Stimulated activated CD8-positive, alpha-beta memory T cell treated with anti-CD3 and anti-CD28 coated beads, Interleukin-12 subunit alpha, Interleukin-12 subunit beta, amount 100 ng/mL, for 24 hours (primary cell): ENCODE data around the gene CPEB3.
"Not testable (repeated sequence)": the region's sequence is repeated elsewhere in the genome, so short reads cannot be mapped to it uniquely, and the experiment has no call there.

Source experiments
- DNase-seq: peaks from one replicate; pipeline ENCODE4 v3.0.0-alpha.2; 2020; ENCODE audit errors: extremely low read depth

The CPEB3 gene

DNA sequence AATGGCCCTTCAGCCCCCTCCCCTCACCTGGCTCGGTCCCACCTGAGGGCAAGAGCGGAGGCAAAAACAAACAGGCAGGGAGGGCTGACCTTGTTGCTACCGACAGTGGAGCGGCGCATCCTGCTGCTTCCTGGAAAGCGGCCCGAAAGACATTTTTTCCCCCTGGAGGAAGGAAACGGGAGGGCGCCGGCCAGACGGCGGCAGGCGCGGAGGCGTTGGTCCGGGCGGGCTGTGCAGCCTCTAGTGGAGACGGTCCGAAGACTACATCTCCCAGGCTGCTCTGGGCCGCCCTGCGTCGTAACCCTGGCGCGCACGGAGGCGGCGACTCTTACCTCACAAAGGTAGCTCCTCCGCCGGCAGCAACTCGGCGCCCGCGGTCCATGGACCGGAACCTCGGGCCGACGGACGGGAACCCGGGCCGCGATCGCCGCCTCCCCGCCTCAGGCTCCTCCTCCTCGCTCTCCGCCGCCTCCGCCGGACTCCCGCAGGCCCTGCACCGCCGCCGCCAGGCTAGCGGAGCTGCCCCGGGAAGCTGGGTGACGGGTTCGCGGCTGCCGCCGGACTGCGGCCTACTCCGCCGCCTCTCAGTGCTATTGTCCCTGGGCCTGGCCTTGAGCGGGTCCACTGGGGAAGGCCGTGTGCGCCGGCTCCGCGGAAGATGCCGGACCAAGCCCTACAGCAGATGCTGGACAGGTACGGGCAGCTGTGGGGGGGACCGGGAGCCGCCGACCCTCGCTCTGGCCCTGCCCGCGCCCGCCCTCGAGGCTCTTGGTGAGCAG lies at the start of gene CPEB3, which contains the start of gene MARCHF5:
Gene CPEB3, minus strand, starts transcription at position 242 of the 779 bp plus-strand sequence. CDS start 50,728 bp downstream, outside the sequence.
Gene MARCHF5, plus strand, starts transcription at position 331 of the 779 bp plus-strand sequence. Its CDS starts 328 bp downstream, at position 659.
- DNase-seq, result peak; percentile 79

DNA sequence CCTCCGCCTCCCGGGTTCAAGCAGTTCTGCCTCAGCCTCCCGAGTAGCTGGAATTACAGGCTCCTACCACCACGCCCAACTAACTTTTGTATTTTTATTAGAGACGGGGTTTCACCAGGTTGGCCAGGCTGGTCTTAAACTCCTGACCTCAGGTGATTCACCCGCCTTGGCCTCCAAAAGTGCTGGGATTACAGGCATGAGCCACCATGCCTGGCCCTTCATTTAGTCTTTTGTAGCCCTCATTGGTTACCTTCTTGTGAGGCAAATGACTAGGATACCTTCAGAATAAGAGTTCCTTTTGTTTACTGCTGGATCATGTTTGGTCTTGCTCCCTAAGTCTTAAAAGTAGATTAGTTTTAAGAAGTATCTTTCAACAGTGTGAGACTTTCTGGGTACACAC lies 39.0 kb upstream of the CPEB3 start:
- not testable (repeated sequence) for DNase-seq

DNA sequence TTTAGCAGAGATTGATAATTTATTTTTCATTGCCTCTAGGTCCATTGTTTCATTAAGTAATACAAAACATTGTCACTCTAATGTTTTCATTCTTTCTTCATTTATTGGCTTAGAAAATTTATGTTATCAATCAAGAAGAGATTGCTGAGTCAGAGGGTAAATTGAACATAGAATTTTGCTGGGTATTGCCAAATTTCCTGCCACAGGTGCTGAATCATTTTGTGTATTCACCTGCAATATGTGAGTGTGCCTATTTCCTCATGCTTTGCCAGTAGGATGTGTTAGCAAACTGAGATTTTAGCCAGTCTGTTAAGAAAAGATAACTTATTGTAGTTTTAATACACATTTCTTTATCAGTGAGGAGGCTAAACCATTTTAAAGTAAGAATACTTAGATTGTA lies 38.1 kb upstream of the CPEB3 start:
- no peak for DNase-seq

DNA sequence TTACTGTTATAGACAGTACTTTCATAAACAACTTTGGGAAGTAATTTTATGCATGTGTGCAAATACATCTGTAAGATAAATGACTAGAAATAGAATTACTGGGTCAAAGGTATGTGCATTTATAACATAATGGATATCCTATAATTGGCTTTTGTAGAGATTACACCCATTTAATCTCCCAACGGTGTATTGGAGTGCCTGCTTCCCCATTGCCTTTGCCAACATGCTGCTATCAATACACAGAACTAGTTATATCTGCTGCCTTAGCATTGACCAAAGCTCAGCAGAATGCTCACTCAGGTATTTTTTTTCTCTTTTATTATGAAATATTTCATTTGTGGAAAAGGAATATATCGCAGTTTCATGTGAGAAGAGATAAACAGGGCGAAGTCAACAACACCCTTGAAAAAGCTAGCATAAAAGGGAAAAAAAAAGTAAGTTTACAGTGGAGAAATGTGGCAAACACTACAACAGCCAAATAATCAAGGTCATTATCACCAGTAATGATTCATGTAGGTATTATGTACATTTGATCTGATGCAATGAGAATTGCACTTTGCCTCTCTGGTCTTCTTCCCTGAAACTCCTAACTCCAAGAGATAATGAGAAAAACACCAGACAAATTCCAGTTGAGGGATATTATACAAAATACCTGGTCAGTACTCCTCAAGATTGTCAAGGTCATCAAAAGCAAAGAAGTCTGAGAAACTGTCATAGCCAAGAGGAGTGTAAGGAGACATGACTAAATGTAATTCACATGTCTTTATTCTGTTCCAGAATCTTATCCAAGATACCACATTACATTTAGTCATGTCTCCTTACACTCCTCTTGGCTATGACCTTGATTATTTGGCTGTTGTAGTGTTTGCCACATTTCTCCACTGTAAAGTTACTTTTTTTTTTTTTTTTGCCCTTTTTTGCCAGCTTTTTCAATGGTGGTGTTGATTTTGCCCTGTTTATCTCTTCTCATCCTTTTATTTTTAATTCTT lies 36.9 kb upstream of the CPEB3 start:
- DNase-seq, result no peak

DNA sequence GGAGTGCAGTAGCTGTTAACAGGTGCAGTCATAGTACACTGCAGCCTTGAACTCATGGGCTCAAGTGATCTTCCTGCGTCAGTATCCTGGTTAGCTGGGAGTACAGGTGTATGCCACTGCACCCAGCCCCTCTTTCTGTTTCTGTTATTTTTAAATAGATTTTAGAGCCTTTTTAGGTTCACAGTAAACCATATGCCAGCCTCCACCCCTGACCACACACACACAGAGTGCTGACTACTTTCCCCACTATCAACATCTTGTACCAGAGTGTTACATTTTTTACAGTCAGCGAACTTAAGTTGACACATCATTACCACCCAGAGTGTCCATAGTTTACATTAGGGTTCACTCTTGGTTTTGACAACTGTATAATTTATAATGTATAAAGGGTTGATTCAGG lies 32.2 kb upstream of the CPEB3 start:
- no peak for DNase-seq

GRCh38 chr10:92316610-92317009 lies 25.7 kb upstream of the CPEB3 start:
- no peak for DNase-seq

- DNase-seq, result no peak
Measured at GRCh38 chr10:92313750-92314149, 22.9 kb upstream of the CPEB3 start.

- DNase-seq, result no peak
Measured at GRCh38 chr10:92309272-92309671, 18.4 kb upstream of the CPEB3 start.

GRCh38 chr10:92305133-92306072 lies 14.5 kb upstream of the CPEB3 start:
- DNase-seq, result no peak

DNA sequence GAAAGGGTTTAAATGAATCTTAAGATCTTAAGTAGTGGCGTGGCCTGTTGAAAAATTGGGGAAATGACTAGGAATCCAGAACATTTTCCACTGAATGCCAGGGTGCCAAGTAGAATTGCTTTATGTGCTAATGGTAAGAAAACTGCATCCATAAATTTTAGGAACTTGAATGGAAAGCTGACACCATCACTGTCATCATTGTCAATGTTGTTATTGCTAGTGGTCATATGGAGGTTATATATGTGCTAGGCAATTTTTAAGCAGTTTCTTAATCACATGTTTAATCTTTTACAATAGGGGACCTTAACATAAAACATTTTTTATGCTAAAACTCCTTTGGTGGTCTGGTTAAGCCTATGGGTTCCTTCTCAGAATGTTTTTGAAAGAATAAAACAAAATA lies 13.2 kb upstream of the CPEB3 start:
- no peak for DNase-seq

- no peak for DNase-seq
Measured at GRCh38 chr10:92303096-92303495, 12.2 kb upstream of the CPEB3 start.

- no peak for DNase-seq
Measured at GRCh38 chr10:92298487-92298886, 7.6 kb upstream of the CPEB3 start.

GRCh38 chr10:92291921-92292845 lies 1.3 kb upstream of the CPEB3 start:
- DNase-seq, result no peak

GRCh38 chr10:92291616-92291865 lies 663 bp upstream of the CPEB3 start:
- no peak for DNase-seq

DNA sequence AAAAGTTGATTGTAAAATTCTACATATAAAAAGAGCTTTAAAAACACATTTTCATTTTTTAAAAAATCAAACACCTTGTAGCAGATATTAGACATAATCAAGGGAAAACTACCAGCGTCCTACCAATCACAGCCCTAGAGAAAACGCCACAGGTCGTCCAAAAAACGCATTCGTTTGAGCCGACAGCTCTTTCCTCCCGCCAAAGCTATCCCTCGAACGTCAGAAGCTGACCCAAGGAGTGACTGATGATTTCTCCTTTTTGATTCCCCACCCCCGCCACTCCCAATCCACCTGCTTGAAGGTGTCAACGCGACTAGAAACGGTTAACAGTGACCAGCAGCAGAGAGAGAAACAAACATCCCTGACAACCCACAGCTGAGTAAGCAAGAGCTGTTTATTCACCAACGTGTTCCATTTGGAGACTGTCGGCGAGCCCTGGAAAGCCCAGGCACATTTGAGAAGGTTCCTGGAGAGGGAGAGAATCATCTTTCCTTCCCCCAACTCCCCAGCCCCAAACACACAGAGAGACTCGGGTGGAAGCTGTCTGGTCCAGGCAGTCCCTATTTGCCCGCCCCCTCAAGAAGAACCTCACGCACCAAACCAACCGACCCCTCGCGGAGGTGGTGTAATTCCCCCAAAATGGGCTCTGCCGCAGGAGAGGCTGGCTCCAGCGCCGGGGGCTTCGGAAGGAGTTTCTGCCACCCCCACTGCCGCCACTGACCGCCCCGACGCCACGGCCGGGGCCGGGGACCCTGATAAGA lies 622 bp downstream of the CPEB3 start:
- DNase-seq, result no peak

GRCh38 chr10:92284112-92284704 lies 6.7 kb downstream of the CPEB3 start:
- no peak for DNase-seq

DNA sequence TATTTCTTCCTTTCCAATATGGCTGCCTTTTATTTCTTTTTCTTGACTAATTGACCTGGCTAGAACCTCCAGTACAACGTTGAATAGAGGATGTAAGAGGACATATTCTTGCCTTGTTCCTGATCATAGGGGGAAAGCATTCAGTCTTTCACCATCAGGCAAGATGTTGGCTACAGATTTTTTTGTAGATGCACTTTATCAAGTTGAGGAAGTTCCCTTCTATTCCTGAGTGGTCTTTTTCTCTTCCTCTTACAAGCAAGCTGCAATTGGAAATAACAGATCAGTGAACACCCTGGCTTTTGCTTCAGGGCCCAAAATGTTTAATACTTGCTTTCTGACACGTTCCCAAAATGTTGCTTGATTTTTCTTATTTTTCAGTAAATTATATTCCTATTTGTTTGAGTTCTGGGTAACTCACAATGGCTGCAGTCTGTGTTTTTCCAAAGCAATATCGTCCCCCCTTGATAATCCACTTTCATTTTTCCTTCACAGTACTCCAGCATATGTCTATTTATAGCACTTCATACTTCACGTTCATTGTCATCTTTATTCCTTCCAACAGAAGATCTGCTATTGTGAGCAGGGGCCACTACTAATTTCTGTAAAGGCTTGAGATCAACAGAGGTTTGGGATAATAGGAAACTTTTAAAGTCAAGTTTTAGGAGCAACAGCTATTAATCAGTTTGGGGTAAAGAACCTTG lies 11.7 kb downstream of the CPEB3 start:
- DNase-seq, result no peak

DNA sequence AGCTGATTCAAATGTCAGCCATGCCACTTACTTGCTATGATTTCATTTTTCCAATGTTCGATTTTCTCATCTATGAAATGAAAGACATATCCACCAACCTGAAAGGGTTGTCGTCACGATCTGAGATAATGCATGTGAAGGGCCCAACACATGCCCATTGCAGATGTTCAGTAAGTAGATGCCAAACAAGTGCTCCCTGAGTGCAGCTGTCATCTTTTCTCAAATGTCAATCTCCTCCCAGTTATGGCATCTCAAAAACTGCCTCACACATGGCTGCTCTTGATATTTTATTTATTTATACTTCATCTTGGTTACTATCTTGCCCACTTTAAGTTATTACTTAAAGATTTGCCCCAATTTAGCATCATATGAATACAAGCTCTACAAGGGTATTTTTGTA lies 16.8 kb downstream of the CPEB3 start:
- DNase-seq, result no peak

DNA sequence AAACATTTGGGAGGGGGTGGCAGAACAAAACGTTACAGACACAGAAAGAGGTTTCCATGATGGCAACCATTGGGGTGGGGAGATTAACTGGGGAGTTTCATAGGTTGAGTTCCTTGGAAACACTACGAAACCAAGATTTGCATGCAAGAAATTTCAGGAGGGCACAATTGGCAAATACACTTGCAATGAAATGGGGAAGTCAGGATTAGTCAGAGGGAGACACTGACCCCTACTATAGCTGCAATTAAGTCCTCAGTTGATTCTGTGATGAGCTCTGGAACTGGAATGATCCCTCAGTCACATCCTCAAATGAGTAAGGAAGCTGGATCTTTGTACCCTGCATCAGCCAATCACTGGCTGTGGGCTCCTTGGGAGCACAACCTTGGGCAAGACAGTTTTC lies 22.1 kb downstream of the CPEB3 start:
- DNase-seq, result no peak
